ENCODE data around the gene CD70.

CD70 gene

DNA sequence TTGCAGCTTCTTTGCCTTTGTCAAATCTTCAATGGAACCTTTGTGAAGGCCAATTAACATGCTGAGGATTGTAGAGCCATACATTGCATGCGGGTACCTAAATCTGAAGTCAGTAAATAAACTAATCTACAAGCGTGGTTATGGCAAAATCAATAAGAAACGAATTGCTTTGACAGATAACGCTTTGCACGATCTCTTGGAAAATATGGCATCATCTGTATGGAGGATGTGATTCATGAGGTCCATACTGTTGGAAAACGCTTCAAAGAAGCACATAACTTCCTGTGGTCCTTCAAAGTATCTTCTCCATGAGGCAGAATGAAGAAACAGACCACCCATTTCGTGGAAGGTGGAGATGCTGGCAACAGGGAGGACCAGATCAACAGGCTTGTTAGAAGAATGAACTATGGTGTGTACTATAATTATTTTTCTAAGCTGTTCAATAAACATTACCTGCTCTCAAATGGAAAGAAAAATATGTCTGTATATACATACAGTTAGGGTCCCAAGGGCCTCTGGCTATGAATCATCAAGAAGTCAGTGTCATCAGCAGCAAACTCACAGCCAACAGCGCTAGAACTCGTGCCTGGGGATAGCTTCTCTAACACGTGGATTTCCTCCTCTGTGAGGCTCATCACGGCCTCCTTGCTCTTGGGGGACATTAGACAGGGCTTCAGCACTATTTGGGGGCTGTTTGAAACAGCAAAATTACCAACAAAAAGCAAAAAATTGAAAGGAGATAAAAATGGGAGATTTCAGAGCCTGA, 2.9 kb upstream of the CD70 start:
- Histone ChIP-seq H3F3A (ENCODE audit: low read depth) (no peaks in the 10 kb centered on the region), H3K36me3 (ENCODE audit: insufficient read depth, low read length) (no peaks in the 10 kb centered on the region), H2AFZ (ENCODE audit: low read length) (no peak overlapping the region), H3K4me3 (ENCODE audit: low read length, poor library complexity, severe bottlenecking) (no peak overlapping the region), H3K27me3 (ENCODE audit: insufficient read depth, low read length, poor library complexity, severe bottlenecking) (peaks cover 6% of the 10 kb centered on the region), H3K9ac (ENCODE audit: low read depth, low read length, poor library complexity, severe bottlenecking) (no peak overlapping the region), H3K79me2 (ENCODE audit: insufficient read depth, low read length) (no peaks in the 10 kb centered on the region), H3K9me3 (ENCODE audit: insufficient read depth, low read depth, low read length) (no peaks in the 10 kb centered on the region), H3K4me1 (ENCODE audit: insufficient read depth, low read length, poor library complexity, severe bottlenecking) (no peaks in the 10 kb centered on the region), H3K4me2 (ENCODE audit: low read depth, low read length, poor library complexity, severe bottlenecking) (no peak overlapping the region), H3K9me2 (replicated peaks; ENCODE audit: low read depth, low read length) (no peaks in the 10 kb centered on the region), H4K20me1 (ENCODE audit: insufficient read depth, low read length, poor library complexity, severe bottlenecking) (no peaks in the 10 kb centered on the region)
- no peak for TF ChIP-seq EZH2phosphoT487 (IDR thresholded peaks at IDR 0.05; ENCODE audit: borderline replicate concordance)
- TF ChIP-seq, protein P1, sequence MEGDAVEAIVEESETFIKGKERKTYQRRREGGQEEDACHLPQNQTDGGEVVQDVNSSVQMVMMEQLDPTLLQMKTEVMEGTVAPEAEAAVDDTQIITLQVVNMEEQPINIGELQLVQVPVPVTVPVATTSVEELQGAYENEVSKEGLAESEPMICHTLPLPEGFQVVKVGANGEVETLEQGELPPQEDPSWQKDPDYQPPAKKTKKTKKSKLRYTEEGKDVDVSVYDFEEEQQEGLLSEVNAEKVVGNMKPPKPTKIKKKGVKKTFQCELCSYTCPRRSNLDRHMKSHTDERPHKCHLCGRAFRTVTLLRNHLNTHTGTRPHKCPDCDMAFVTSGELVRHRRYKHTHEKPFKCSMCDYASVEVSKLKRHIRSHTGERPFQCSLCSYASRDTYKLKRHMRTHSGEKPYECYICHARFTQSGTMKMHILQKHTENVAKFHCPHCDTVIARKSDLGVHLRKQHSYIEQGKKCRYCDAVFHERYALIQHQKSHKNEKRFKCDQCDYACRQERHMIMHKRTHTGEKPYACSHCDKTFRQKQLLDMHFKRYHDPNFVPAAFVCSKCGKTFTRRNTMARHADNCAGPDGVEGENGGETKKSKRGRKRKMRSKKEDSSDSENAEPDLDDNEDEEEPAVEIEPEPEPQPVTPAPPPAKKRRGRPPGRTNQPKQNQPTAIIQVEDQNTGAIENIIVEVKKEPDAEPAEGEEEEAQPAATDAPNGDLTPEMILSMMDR (conservative IDR thresholded peaks at IDR 0.05; ENCODE audit: low read length) = no peak

DNA sequence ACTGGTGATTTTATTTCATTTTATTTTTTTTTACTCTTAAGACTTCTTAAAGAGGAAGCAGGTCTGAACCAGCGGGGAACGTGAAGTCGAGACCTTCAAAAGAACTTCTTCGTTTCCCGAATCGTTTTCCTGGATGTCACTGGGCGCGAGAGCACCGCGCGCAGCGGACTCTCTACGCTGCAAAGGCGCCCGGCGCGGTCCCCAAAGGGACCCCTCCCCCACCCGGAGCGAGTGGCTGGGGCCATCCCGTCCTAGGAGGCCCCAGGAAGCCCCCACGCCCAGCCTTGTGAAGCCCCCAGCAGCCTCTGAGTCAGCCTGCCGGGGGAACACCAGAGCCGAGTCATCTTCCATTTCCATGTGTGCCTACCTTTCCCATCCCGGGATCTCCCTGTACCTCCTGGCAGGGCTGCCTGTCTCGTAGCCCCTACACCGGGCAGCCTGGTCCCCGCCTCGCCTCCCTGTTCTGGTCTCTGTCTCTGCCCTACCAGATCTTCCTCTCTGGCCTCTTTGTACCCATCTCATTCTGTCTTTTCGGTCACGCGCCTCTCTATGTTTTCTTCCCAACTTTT, 608 bp downstream of the CD70 start:
- TF ChIP-seq, protein P1 (conservative IDR thresholded peaks at IDR 0.05; ENCODE audit: low read length) = no peak
- TF ChIP-seq EZH2phosphoT487 (IDR thresholded peaks at IDR 0.05; ENCODE audit: borderline replicate concordance) = no peak
- Histone ChIP-seq H3K27me3 (ENCODE audit: insufficient read depth, low read length, poor library complexity, severe bottlenecking) (peaks cover 6% of the 10 kb centered on the region), H3F3A (ENCODE audit: low read depth) (no peaks in the 10 kb centered on the region), H3K4me3 (ENCODE audit: low read length, poor library complexity, severe bottlenecking) (no peak overlapping the region), H3K4me2 (ENCODE audit: low read depth, low read length, poor library complexity, severe bottlenecking) (no peak overlapping the region), H3K9me3 (ENCODE audit: insufficient read depth, low read depth, low read length) (no peaks in the 10 kb centered on the region), H2AFZ (ENCODE audit: low read length) (no peak overlapping the region), H3K36me3 (ENCODE audit: insufficient read depth, low read length) (no peaks in the 10 kb centered on the region), H4K20me1 (ENCODE audit: insufficient read depth, low read length, poor library complexity, severe bottlenecking) (no peaks in the 10 kb centered on the region), H3K9ac (ENCODE audit: low read depth, low read length, poor library complexity, severe bottlenecking) (no peak overlapping the region), H3K9me2 (replicated peaks; ENCODE audit: low read depth, low read length) (no peaks in the 10 kb centered on the region), H3K79me2 (ENCODE audit: insufficient read depth, low read length) (no peaks in the 10 kb centered on the region), H3K4me1 (ENCODE audit: insufficient read depth, low read length, poor library complexity, severe bottlenecking) (no peaks in the 10 kb centered on the region)

DNA sequence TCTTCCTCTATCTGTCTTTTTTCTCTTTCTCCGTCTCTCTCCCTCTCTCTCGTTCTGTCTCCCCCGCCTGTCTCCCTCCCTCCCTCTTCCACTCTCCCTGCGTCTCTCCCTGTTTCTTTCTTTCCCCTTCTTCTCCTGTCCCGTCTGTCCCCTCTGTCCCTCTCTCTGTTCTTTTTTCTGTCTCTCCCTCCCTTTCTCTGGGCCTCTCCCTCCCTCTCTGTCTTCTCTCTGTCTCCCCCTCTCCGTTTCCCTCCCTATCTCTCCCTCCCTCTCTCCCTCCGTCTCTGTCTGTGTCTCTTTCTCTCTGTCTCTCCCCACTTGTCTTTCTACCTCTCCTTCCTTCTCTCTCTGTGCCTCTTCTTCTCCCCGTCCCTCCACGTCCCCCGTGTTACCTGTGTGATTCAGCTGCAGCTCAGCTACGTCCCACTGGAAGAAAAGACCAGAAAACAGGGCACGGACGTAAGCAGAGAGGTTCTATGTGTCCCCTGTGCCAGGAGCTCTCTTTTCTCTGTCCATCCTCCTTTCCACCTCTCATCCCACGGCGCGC, 1.2 kb downstream of the CD70 start:
- Histone ChIP-seq H3K27me3 (ENCODE audit: insufficient read depth, low read length, poor library complexity, severe bottlenecking) (peaks cover 6% of the 10 kb centered on the region), H3K9ac (ENCODE audit: low read depth, low read length, poor library complexity, severe bottlenecking) (no peak overlapping the region), H4K20me1 (ENCODE audit: insufficient read depth, low read length, poor library complexity, severe bottlenecking) (no peaks in the 10 kb centered on the region), H3K9me3 (ENCODE audit: insufficient read depth, low read depth, low read length) (no peaks in the 10 kb centered on the region), H2AFZ (ENCODE audit: low read length) (no peak overlapping the region), H3K9me2 (replicated peaks; ENCODE audit: low read depth, low read length) (no peaks in the 10 kb centered on the region), H3K4me2 (ENCODE audit: low read depth, low read length, poor library complexity, severe bottlenecking) (no peak overlapping the region), H3K4me1 (ENCODE audit: insufficient read depth, low read length, poor library complexity, severe bottlenecking) (no peaks in the 10 kb centered on the region), H3K4me3 (ENCODE audit: low read length, poor library complexity, severe bottlenecking) (no peak overlapping the region), H3K36me3 (ENCODE audit: insufficient read depth, low read length) (no peaks in the 10 kb centered on the region), H3K79me2 (ENCODE audit: insufficient read depth, low read length) (no peaks in the 10 kb centered on the region), H3F3A (ENCODE audit: low read depth) (no peaks in the 10 kb centered on the region)
- TF ChIP-seq, protein P1 (conservative IDR thresholded peaks at IDR 0.05; ENCODE audit: low read length) = no peak
- no peak for TF ChIP-seq EZH2phosphoT487 (IDR thresholded peaks at IDR 0.05; ENCODE audit: borderline replicate concordance)
